ENCODE results near the gene TCEANC2. TPM values are rescaled to one million over a fixed set of nuclear protein-coding genes. Genes with fewer than 3 reads are reported as not detected.

The TCEANC2 gene
- total and polyA plus RNA-seq, 4 donors: 0.89 to 2.1 (median 1.7) TPM

- Histone ChIP-seq H3K36me3 (ENCODE audit: control insufficient read depth in 4 of 4, insufficient read depth in 3 of 4, low read depth in 1 of 4, low read length in 3 of 4) (no peaks in the 10 kb centered on the region), H3K9ac (ENCODE audit: low read depth in 1 of 2, low read length in 2 of 2) (no peak overlapping the region), H3K27ac (ENCODE audit: low read depth in 1 of 2, low read length in 2 of 2) (no peak overlapping the region), H3K9me3 (ENCODE audit: control insufficient read depth in 4 of 4, low read length in 3 of 4) (no peaks in the 10 kb centered on the region), H3K4me3 (ENCODE audit: low read depth in 1 of 3, low read length in 3 of 3) (no peak overlapping the region), H3K27me3 (ENCODE audit: control insufficient read depth in 4 of 4, insufficient read depth in 4 of 4, low read length in 3 of 4) (no peaks in the 10 kb centered on the region), H3K4me1 (ENCODE audit: control insufficient read depth in 4 of 4, insufficient read depth in 4 of 4, low read length in 3 of 4) (no peaks in the 10 kb centered on the region)
- no peak for DNase-seq (ENCODE audit: low spot score)
- TF ChIP-seq TAF1 (conservative IDR thresholded peaks at IDR 0.05) (no peak), YY1 (IDR thresholded peaks at IDR 0.05) (no peak), HNF4G (IDR thresholded peaks at IDR 0.05) (no peak), RAD21 (IDR thresholded peaks at IDR 0.05) (no peak), HNF4A (conservative IDR thresholded peaks at IDR 0.05) (no peak), REST (IDR thresholded peaks at IDR 0.05) (no peak), ATF3 (IDR thresholded peaks at IDR 0.05) (no peak), MAX (IDR thresholded peaks at IDR 0.05) (no peak), FOXA2 (IDR thresholded peaks at IDR 0.05) (no peak), RXRA (IDR thresholded peaks at IDR 0.05) (no peak), EGR1 (IDR thresholded peaks at IDR 0.05; ENCODE audit: low read depth in 2 of 2) (no peak)
- 95% methylated on average over 7 of the region's 7 CpGs for WGBS
Measured at GRCh38 chr1:54112027-54112426, 58.6 kb downstream of the TCEANC2 start.

- Histone ChIP-seq H3K36me3 (ENCODE audit: control insufficient read depth in 4 of 4, insufficient read depth in 3 of 4, low read depth in 1 of 4, low read length in 3 of 4) (no peaks in the 10 kb centered on the region), H3K9ac (ENCODE audit: low read depth in 1 of 2, low read length in 2 of 2) (no peak overlapping the region), H3K27me3 (ENCODE audit: control insufficient read depth in 4 of 4, insufficient read depth in 4 of 4, low read length in 3 of 4) (no peaks in the 10 kb centered on the region), H3K9me3 (ENCODE audit: control insufficient read depth in 4 of 4, low read length in 3 of 4) (no peaks in the 10 kb centered on the region), H3K27ac (ENCODE audit: low read depth in 1 of 2, low read length in 2 of 2) (no peak overlapping the region), H3K4me1 (ENCODE audit: control insufficient read depth in 4 of 4, insufficient read depth in 4 of 4, low read length in 3 of 4) (no peaks in the 10 kb centered on the region), H3K4me3 (ENCODE audit: low read depth in 1 of 3, low read length in 3 of 3) (no peak overlapping the region)
- 73% methylated on average over 5 of the region's 5 CpGs for WGBS
- no peak for TF ChIP-seq ATF3 (IDR thresholded peaks at IDR 0.05)
- TF ChIP-seq RAD21 (IDR thresholded peaks at IDR 0.05): no peak
- no peak for TF ChIP-seq HNF4G (IDR thresholded peaks at IDR 0.05)
- no peak for TF ChIP-seq REST (IDR thresholded peaks at IDR 0.05)
- no peak for TF ChIP-seq CTCF (IDR thresholded peaks at IDR 0.05; ENCODE audit: low read depth, low read length, missing input control)
- TF ChIP-seq HNF4A (conservative IDR thresholded peaks at IDR 0.05): no peak
- TF ChIP-seq MAX (IDR thresholded peaks at IDR 0.05): no peak
- TF ChIP-seq ZBTB33 (IDR thresholded peaks at IDR 0.05): no peak
- TF ChIP-seq GABPA (IDR thresholded peaks at IDR 0.05 in 1 of 2, conservative IDR thresholded peaks at IDR 0.05 in 1 of 2): no peak
- TF ChIP-seq SP1 (IDR thresholded peaks at IDR 0.05): no peak
- TF ChIP-seq YY1 (IDR thresholded peaks at IDR 0.05): no peak
- TF ChIP-seq NR2F2 (IDR thresholded peaks at IDR 0.05): no peak
- TF ChIP-seq EGR1 (IDR thresholded peaks at IDR 0.05; ENCODE audit: low read depth in 2 of 2): no peak
- no peak for TF ChIP-seq FOXA1 (IDR thresholded peaks at IDR 0.05)
- TF ChIP-seq FOXA2 (IDR thresholded peaks at IDR 0.05): no peak
- DNase-seq (ENCODE audit: low spot score): no peak
Measured at GRCh38 chr1:54112705-54113368, 59.4 kb downstream of the TCEANC2 start.
